ENCODE measurements around the gene NLRP13. TPM values are rescaled to one million over a fixed set of nuclear protein-coding genes. Genes with fewer than 3 reads are reported as not detected.

Gene NLRP13
- total and polyA plus RNA-seq, 2 of the 8 experiments (the other 6 are each of a cell fraction or from before 2014, with no cell fraction given): not detected

DNA sequence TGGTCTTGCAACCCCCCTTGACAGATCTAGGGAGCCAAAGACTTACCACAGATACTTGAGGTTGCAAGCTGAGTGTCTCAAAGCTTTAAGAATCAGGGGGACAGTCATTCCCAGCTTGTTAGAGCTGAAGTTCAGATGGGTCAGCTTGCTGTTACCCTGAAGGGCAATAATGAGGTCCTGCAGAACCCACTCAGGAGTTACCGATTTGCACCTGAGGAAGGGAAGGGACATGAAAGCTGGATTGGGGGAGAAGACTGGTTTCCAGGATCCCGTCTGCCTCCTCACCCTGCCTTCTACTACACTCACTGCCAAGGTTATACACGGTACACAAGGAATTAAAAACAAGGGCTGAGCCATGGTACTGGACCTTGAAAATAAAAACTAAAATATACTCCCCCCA is 24.4 kb downstream of the NLRP13 start:
- Histone ChIP-seq H2BK12ac (ENCODE audit: low read depth, low read length) (no peak overlapping the region), H2BK15ac (ENCODE audit: low read length) (no peak overlapping the region), H3K79me1 (ENCODE audit: low read depth, low read length) (no peaks in the 10 kb centered on the region), H4K8ac (ENCODE audit: extremely low read depth, insufficient read depth, low read length) (no peak overlapping the region), H3K9ac (replicated peaks in 1 of 4; ENCODE audit: extremely low read depth in 1 of 4, low read depth in 3 of 4, low read length in 3 of 4) (no peak overlapping the region), H3K4me1 (replicated peaks in 1 of 4; ENCODE audit: control insufficient read depth in 3 of 4, insufficient read depth in 4 of 4, low read length in 3 of 4) (no peaks in the 10 kb centered on the region), H3K27ac (ENCODE audit: low read depth, low read length) (no peak overlapping the region), H3K36me3 (ENCODE audit: control insufficient read depth in 2 of 4, insufficient read depth in 4 of 4, low read length in 3 of 4) (no peaks in the 10 kb centered on the region), H3K27me3 (replicated peaks in 1 of 4; ENCODE audit: control insufficient read depth in 3 of 4, extremely low read depth in 1 of 4, insufficient read depth in 3 of 4, low read length in 3 of 4) (no peaks in the 10 kb centered on the region), H2AK5ac (ENCODE audit: low read depth, low read length) (no peak overlapping the region), H2AFZ (ENCODE audit: low read length) (no peak overlapping the region), H3K4me2 (ENCODE audit: insufficient read depth in 1 of 2, low read depth in 2 of 2, low read length in 2 of 2) (no peak overlapping the region), H2BK5ac (ENCODE audit: low read depth, low read length) (no peak overlapping the region), H3K79me2 (ENCODE audit: control insufficient read depth in 1 of 2, insufficient read depth in 2 of 2, low read length in 2 of 2) (no peaks in the 10 kb centered on the region), H4K5ac (ENCODE audit: insufficient read length, low read depth, low read length) (no peak overlapping the region), H3K14ac (ENCODE audit: insufficient read length) (no peak overlapping the region), H3K23me2 (ENCODE audit: low read depth, low read length) (no peaks in the 10 kb centered on the region), H2BK20ac (ENCODE audit: low read length) (no peak overlapping the region), H4K20me1 (replicated peaks in 1 of 2; ENCODE audit: control insufficient read depth in 1 of 2, insufficient read depth in 2 of 2, low read length in 2 of 2) (no peaks in the 10 kb centered on the region), H3K56ac (replicated peaks; ENCODE audit: insufficient read length, low read depth, low read length) (no peak overlapping the region), H3K18ac (ENCODE audit: extremely low read depth, low read length) (no peak overlapping the region), H4K91ac (replicated peaks; ENCODE audit: insufficient read length, low read length) (no peak overlapping the region), H3K23ac (ENCODE audit: insufficient read length) (no peak overlapping the region), H3K4me3 (ENCODE audit: extremely low read depth in 1 of 4, insufficient read depth in 2 of 4, low read depth in 3 of 4, low read length in 4 of 4) (no peak overlapping the region), H2BK120ac (replicated peaks; ENCODE audit: low read depth, low read length) (no peak overlapping the region), H3K4ac (replicated peaks; ENCODE audit: insufficient read length, low read depth, low read length) (no peak overlapping the region), H3K9me3 (ENCODE audit: insufficient read depth in 2 of 2, low read depth in 1 of 2, low read length in 1 of 2) (peaks cover 75 to 82% of the 10 kb centered on the region in 2 experiments)
- FAIRE-seq (no peak), DNase-seq (ENCODE audit: low read depth in 1 of 2, low spot score in 2 of 2) (no peak)
- CTCF ChIA-PET (ENCODE audit: partially characterized antibody): no interaction called here
- TF ChIP-seq GTF2F1 (IDR thresholded peaks at IDR 0.05; ENCODE audit: borderline replicate concordance, low read depth, low read length) (no peak), ZNF274 (IDR thresholded peaks at IDR 0.05; ENCODE audit: borderline replicate concordance, extremely low read depth, low read length) (no peak), FOSL1 (IDR thresholded peaks at IDR 0.05; ENCODE audit: insufficient read depth, low read depth, low read length) (no peak), CTBP2 (IDR thresholded peaks at IDR 0.05; ENCODE audit: borderline replicate concordance, insufficient read depth, insufficient read length, low read length) (no peak)
- TF ChIP-seq, protein P1, sequence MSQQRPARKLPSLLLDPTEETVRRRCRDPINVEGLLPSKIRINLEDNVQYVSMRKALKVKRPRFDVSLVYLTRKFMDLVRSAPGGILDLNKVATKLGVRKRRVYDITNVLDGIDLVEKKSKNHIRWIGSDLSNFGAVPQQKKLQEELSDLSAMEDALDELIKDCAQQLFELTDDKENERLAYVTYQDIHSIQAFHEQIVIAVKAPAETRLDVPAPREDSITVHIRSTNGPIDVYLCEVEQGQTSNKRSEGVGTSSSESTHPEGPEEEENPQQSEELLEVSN (IDR thresholded peaks at IDR 0.05): no peak
- TF ChIP-seq, protein P2, sequence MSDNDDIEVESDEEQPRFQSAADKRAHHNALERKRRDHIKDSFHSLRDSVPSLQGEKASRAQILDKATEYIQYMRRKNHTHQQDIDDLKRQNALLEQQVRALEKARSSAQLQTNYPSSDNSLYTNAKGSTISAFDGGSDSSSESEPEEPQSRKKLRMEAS (IDR thresholded peaks at IDR 0.05): no peak
- 72% methylated on average over 3 of the region's 3 CpGs; no CpG with 5 or more reads in 1 of the 2 experiments for WGBS, 2 experiments (ENCODE audit: extremely low coverage in 1 of 2, insufficient coverage in 1 of 2, insufficient read length in 1 of 2, insufficient replicate concordance in 2 of 2, low coverage in 1 of 2, low lambda C conversion rate in 2 of 2, missing lambda C conversion rate in 1 of 2)
- POLR2A ChIA-PET (ENCODE audit: partially characterized antibody): no interaction called here

Measured in H1 (cell line).